ENCODE measurements around the gene ANKRD11.

DNA sequence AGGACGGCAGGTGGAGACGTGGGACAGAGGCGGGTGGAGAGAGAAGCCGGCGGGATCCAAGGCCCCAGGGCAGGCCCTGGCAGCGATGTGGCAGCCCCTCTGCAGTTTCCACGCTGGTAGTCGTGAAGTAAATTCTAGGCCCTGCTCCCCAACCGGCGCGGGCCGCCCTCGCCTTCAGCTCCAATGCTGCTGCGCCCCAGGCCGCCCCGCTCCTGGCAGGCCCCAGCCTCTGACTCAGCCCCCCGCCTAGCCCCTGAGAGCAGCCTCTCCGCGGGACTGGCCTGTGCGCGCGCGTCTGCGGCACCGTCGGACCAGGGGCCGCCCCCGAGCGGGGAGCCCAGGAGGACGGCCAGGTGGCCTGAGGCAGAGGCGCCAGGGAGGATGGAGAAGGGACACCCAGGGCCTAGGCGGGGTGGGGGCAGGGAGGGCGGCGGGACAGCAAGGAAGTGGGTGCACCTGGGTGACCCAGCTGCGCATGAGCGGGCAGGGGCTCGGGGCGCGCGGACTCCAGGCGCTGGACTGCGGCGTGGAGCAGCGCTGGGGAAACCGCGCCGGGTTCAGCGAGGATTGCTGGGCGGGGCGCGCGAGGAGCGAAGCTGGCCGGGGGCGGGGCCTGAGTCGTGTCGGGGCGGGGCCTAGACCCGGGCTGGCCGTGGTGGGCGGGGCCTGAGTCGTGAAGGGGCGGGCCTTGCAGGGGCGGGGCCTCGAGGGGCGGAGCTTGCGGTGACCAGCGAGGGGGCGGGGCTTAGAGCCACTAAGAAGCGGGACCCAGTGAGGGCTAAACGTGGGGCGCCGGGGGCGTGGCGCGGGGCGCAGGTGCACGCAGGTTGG lies 243.2 kb downstream of the ANKRD11 start:
- TF ChIP-seq, protein P1, sequence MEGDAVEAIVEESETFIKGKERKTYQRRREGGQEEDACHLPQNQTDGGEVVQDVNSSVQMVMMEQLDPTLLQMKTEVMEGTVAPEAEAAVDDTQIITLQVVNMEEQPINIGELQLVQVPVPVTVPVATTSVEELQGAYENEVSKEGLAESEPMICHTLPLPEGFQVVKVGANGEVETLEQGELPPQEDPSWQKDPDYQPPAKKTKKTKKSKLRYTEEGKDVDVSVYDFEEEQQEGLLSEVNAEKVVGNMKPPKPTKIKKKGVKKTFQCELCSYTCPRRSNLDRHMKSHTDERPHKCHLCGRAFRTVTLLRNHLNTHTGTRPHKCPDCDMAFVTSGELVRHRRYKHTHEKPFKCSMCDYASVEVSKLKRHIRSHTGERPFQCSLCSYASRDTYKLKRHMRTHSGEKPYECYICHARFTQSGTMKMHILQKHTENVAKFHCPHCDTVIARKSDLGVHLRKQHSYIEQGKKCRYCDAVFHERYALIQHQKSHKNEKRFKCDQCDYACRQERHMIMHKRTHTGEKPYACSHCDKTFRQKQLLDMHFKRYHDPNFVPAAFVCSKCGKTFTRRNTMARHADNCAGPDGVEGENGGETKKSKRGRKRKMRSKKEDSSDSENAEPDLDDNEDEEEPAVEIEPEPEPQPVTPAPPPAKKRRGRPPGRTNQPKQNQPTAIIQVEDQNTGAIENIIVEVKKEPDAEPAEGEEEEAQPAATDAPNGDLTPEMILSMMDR (IDR thresholded peaks at IDR 0.05): no peak
- TF ChIP-seq POLR2A (IDR thresholded peaks at IDR 0.05): no peak
